Measurements from ENCODE around the gene FBXL19. TPM values are rescaled to one million over a fixed set of nuclear protein-coding genes. Genes with fewer than 3 reads are reported as not detected.
A peak's percentile ranks its signal among the peaks of the same experiment; 100 is the strongest.

FBXL19 gene
- total and polyA plus RNA-seq, 2 of the 13 experiments (the other 11 are each of a cell fraction or from before 2014, with no cell fraction given) = 6.0 to 13.7 TPM

DNA sequence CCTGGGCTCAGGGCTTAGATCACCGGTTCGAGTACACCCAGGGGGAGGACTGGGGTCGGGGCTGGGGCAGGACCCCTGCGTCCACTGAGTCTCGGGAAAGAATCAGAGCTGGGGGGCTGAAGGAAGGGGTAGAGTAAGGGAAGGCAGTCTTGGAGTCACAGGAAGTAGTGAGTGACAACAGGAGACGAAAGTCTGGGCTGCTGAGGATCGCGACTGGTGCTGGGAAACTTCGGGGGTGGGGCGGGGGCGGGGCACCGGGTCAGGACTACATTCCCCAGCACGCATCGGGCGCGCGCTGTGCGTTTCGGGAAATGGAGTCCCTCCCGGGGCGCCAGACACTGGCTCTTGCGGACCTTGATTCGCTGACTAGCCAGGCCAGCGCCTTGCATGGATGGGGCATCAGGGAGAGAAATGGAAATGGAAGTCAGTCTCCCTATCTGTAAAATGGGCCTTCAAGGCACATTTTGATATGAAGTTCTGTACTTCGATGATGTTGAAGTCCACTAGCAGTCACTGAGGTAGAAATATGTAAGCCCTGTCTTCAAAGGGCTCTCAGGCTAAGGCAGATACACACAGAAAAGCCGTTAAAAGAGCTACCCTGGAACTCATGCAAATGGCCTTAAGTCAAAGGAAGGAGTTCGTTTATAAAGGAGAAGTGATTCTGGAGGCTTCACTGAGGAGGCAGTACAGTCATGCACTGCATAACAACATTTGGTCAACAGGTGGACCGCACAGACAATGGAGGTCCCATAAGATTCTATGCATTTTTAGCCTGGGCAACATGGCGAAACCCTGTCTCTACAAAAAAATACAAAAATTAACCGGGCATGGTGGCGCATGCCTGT, 26.3 kb upstream of the FBXL19 start (continued):
- TF ChIP-seq ZNF781 (CRISPR knock-in tag; IDR thresholded peaks at IDR 0.05; ENCODE audit: borderline replicate concordance, not compliant biosample characterization) (no peak), EEA1 (CRISPR knock-in tag; IDR thresholded peaks at IDR 0.05; ENCODE audit: borderline replicate concordance) (no peak), ARID2 (CRISPR knock-in tag; IDR thresholded peaks at IDR 0.05; ENCODE audit: borderline replicate concordance) (no peak), RELA (CRISPR knock-in tag; IDR thresholded peaks at IDR 0.05) (no peak), REST (IDR thresholded peaks at IDR 0.05; ENCODE audit: borderline replicate concordance in 1 of 2, low read depth in 1 of 2, low read length in 2 of 2) (no peak), HOXA9 (CRISPR knock-in tag; IDR thresholded peaks at IDR 0.05; ENCODE audit: borderline replicate concordance) (no peak), SSRP1 (CRISPR knock-in tag; IDR thresholded peaks at IDR 0.05) (no peak), ISX (CRISPR knock-in tag; conservative IDR thresholded peaks at IDR 0.05) (no peak), CBX2 (IDR thresholded peaks at IDR 0.05; ENCODE audit: low read depth, low read length) (no peak), CBX2 (CRISPR knock-in tag; IDR thresholded peaks at IDR 0.05; ENCODE audit: low read depth) (no peak), CENPBD1 (CRISPR knock-in tag; IDR thresholded peaks at IDR 0.05; ENCODE audit: borderline replicate concordance, low read depth) (no peak), REPIN1 (CRISPR knock-in tag; IDR thresholded peaks at IDR 0.05; ENCODE audit: borderline replicate concordance, low read depth) (no peak)
- TF ChIP-seq, protein P1, sequence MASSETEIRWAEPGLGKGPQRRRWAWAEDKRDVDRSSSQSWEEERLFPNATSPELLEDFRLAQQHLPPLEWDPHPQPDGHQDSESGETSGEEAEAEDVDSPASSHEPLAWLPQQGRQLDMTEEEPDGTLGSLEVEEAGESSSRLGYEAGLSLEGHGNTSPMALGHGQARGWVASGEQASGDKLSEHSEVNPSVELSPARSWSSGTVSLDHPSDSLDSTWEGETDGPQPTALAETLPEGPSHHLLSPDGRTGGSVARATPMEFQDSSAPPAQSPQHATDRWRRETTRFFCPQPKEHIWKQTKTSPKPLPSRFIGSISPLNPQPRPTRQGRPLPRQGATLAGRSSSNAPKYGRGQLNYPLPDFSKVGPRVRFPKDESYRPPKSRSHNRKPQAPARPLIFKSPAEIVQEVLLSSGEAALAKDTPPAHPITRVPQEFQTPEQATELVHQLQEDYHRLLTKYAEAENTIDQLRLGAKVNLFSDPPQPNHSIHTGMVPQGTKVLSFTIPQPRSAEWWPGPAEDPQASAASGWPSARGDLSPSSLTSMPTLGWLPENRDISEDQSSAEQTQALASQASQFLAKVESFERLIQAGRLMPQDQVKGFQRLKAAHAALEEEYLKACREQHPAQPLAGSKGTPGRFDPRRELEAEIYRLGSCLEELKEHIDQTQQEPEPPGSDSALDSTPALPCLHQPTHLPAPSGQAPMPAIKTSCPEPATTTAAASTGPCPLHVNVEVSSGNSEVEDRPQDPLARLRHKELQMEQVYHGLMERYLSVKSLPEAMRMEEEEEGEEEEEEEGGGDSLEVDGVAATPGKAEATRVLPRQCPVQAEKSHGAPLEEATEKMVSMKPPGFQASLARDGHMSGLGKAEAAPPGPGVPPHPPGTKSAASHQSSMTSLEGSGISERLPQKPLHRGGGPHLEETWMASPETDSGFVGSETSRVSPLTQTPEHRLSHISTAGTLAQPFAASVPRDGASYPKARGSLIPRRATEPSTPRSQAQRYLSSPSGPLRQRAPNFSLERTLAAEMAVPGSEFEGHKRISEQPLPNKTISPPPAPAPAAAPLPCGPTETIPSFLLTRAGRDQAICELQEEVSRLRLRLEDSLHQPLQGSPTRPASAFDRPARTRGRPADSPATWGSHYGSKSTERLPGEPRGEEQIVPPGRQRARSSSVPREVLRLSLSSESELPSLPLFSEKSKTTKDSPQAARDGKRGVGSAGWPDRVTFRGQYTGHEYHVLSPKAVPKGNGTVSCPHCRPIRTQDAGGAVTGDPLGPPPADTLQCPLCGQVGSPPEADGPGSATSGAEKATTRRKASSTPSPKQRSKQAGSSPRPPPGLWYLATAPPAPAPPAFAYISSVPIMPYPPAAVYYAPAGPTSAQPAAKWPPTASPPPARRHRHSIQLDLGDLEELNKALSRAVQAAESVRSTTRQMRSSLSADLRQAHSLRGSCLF (CRISPR knock-in tag; IDR thresholded peaks at IDR 0.05; ENCODE audit: borderline replicate concordance) = no peak
- TF ChIP-seq, protein P2, sequence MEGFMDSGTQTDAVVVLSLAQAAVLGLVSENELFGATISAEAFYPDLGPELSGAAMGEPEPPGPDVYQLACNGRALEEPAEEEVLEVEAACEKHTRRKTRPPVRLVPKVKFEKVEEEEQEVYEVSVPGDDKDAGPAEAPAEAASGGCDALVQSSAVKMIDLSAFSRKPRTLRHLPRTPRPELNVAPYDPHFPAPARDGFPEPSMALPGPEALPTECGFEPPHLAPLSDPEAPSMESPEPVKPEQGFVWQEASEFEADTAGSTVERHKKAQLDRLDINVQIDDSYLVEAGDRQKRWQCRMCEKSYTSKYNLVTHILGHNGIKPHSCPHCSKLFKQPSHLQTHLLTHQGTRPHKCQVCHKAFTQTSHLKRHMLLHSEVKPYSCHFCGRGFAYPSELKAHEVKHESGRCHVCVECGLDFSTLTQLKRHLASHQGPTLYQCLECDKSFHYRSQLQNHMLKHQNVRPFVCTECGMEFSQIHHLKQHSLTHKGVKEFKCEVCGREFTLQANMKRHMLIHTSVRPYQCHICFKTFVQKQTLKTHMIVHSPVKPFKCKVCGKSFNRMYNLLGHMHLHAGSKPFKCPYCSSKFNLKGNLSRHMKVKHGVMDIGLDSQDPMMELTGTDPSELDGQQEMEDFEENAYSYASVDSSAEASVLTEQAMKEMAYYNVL (CRISPR knock-in tag; IDR thresholded peaks at IDR 0.05; ENCODE audit: borderline replicate concordance) = 0 out of 2 replicates have a peak, but pooled peaks have one; percentile 54

Data from HepG2 (cell line).